Ovary (tissue), 9 donors: Measurements from ENCODE around the gene PCIF1. TPM values are rescaled to one million over a fixed set of nuclear protein-coding genes. Genes with fewer than 3 reads are reported as not detected.

Experiments used
- DNase-seq, 5 donors: peaks; one replicate each; pipeline ENCODE4 v3.0.0-alpha.2; 2019 to 2020
- H3K27ac ChIP-seq, 2 donors: fragments of 200-600 bp; one replicate each; pipeline versions ENCODE4 v1.5.1 to v1.8.0; 2019 to 2022
- H3K27me3 ChIP-seq: fragments of 200-600 bp; one replicate; pipeline ENCODE4 v1.8.0; 2022
- H3K36me3 ChIP-seq: fragments of 200-600 bp; sonication (generic); one replicate; pipeline ENCODE4 v1.5.1; 2019
- H3K4me1 ChIP-seq: one replicate; pipeline ENCODE4 v1.8.1; 2013; ENCODE audit warnings: mild to moderate bottlenecking, moderate library complexity; ENCODE audit not compliant: insufficient read depth
- H3K4me3 ChIP-seq: fragments of 200-600 bp; sonication (generic); one replicate; pipeline ENCODE4 v1.5.1; 2017
- H3K9me3 ChIP-seq, 2 donors: fragments of 200-600 bp in 1 of 2; sonication (generic) in 1 of 2; one replicate each; pipeline versions ENCODE4 v1.5.1 to v1.8.1; 2013 to 2019; ENCODE audit warnings: mild to moderate bottlenecking in 1 of 2, moderate library complexity in 1 of 2
- EP300 ChIP-seq: sonication (generic); formaldehyde crosslinking; IDR thresholded peaks from one replicate; pipeline ENCODE4 v1.6.1; 2017; ENCODE audit warnings: antibody characterized with exemption
- POLR2A ChIP-seq: fragments of 450-650 bp; IDR thresholded peaks from one replicate; pipeline ENCODE4 v1.6.1; 2017; ENCODE audit warnings: antibody characterized with exemption, mild to moderate bottlenecking, moderate library complexity
- WGBS, 3 donors: extraction: QIAGEN DNeasy Blood & Tissue Kit in 1 of 3; methylation state at CpG; one replicate each; pipeline versions ENCODE4 v1.1.5 to v1.1.7; 2013 to 2017; 5-methylcytosine and 5-hydroxymethylcytosine counted together
- intact Hi-C, 4 donors: fragments of 100-400 bp; cut with DNase I; formaldehyde crosslinking; loops; one replicate each; pipeline versions ENCODE4 v1.11.0 to v1.15.1; 2022 to 2023
- polyA plus RNA-seq, 2 donors: library from polyadenylated mRNA; stranded (reverse); fragments of 200-250 nt in 1 of 2; fragments of 350-450 nt in 1 of 2; fragmentation: Illumina TruSeq in 1 of 2; extraction: RNeasy Lipid Tissue Mini Kit (QIAGEN cat#74804) in 1 of 2; gene quantifications; one replicate each; pipeline ENCODE4 v1.2.3, GENCODE V29; 2013 to 2014
- total RNA-seq, 7 donors: library from RNA; depleted of rRNA in 2 of 7; stranded (reverse); fragments of >200 nt in 2 of 7; fragmentation: NEBNext Ultra II Directional in 3 of 7; extraction: Animal tissue kit (Norgen Biotek cat#: 25700) in 3 of 7; gene quantifications; one replicate each; pipeline versions ENCODE4 v1.1.0 to v1.2.4, GENCODE V29; 2016 to 2023
- TF ChIP-seq, protein P1 (sequence below), 3 donors: fragments of 450-650 bp in 2 of 3; fragments of 200-600 bp in 1 of 3; IDR thresholded peaks; one replicate each; pipeline versions ENCODE4 v1.5.1 to v1.8.0; 2016 to 2022; ENCODE audit warnings: antibody characterized with exemption in 3 of 3, mild to moderate bottlenecking in 1 of 3
- donor health status: DM: no; HTN: no; CAD: no; lungs with moderate emphysema.
- donor health status: DM: no; HTN: no; CAD: no.
- donor health status: Bipolar disorder and iron deficiency.
- donor health status: DM: yes; HTN: yes; CAD: no.
- donor health status: DM: no; HTN: no; CAD: no.
- donor health status: DM: yes; HTN: yes; CAD: no.

PCIF1 gene
- total and polyA plus RNA-seq, 9 donors, result 14.6 to 73.7 (median 48.2) TPM

- Histone ChIP-seq H3K4me1 (peaks cover 5% of the 10 kb centered on the region), H3K27ac (no peak overlapping the region), H3K4me3 (no peak overlapping the region), H3K36me3 (no peaks in the 10 kb centered on the region), H3K9me3 (no peaks in the 10 kb centered on the region), H3K27me3 (no peaks in the 10 kb centered on the region)
- intact Hi-C loops, result loop anchor here in 2 of 4 donors (5.0 to 10.0 kb wide), 2 partner anchors 46 to 68 kb away; no protein-coding TSS in a partner anchor
- WGBS, 3 donors, result 77 to 85% (median 81%) methylated on average over 14 of the region's 14 CpGs
- no peak for DNase-seq
- TF ChIP-seq, protein P1, sequence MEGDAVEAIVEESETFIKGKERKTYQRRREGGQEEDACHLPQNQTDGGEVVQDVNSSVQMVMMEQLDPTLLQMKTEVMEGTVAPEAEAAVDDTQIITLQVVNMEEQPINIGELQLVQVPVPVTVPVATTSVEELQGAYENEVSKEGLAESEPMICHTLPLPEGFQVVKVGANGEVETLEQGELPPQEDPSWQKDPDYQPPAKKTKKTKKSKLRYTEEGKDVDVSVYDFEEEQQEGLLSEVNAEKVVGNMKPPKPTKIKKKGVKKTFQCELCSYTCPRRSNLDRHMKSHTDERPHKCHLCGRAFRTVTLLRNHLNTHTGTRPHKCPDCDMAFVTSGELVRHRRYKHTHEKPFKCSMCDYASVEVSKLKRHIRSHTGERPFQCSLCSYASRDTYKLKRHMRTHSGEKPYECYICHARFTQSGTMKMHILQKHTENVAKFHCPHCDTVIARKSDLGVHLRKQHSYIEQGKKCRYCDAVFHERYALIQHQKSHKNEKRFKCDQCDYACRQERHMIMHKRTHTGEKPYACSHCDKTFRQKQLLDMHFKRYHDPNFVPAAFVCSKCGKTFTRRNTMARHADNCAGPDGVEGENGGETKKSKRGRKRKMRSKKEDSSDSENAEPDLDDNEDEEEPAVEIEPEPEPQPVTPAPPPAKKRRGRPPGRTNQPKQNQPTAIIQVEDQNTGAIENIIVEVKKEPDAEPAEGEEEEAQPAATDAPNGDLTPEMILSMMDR (IDR thresholded peaks at IDR 0.05), result no peak
- TF ChIP-seq POLR2A, result no peak
- no peak for TF ChIP-seq EP300
Observed at GRCh38 chr20:45896641-45897161, 37.8 kb upstream of the PCIF1 start.

GRCh38 chr20:45897289-45897688 is 37.2 kb upstream of the PCIF1 start:
- TF ChIP-seq, protein P1 (IDR thresholded peaks at IDR 0.05), result no peak
- TF ChIP-seq POLR2A (no peak), EP300 (no peak)
- 37 to 54% (median 45%) methylated on average over 2 of the region's 2 CpGs for WGBS, 3 donors
- peaks cover 5% of the 10 kb centered on the region for H3K4me1 ChIP-seq
- H3K27me3 ChIP-seq, result no peaks in the 10 kb centered on the region
- H3K4me3 ChIP-seq, result no peak overlapping the region
- H3K36me3 ChIP-seq, result no peaks in the 10 kb centered on the region
- DNase-seq, result no peak
- intact Hi-C loops, result loop anchor here in 2 of 4 donors (5.0 to 10.0 kb wide), 2 partner anchors 45 to 68 kb away; no protein-coding TSS in a partner anchor
- no peaks in the 10 kb centered on the region for H3K9me3 ChIP-seq
- H3K27ac ChIP-seq, result no peak overlapping the region

GRCh38 chr20:45897692-45898091 is 36.8 kb upstream of the PCIF1 start:
- Histone ChIP-seq H3K4me1 (peaks cover 5% of the 10 kb centered on the region), H3K4me3 (no peak overlapping the region), H3K36me3 (no peaks in the 10 kb centered on the region), H3K27me3 (no peaks in the 10 kb centered on the region), H3K9me3 (no peaks in the 10 kb centered on the region), H3K27ac (no peak overlapping the region)
- no peak for DNase-seq
- TF ChIP-seq POLR2A, result no peak
- TF ChIP-seq, protein P1 (IDR thresholded peaks at IDR 0.05), result no peak
- no peak for TF ChIP-seq EP300
- intact Hi-C loops, result loop anchor here in 2 of 4 donors (5.0 to 10.0 kb wide), 2 partner anchors 45 to 67 kb away; no protein-coding TSS in a partner anchor
- 76 to 83% (median 80%) methylated on average over 7 of the region's 7 CpGs for WGBS, 3 donors

- intact Hi-C loops, result loop anchor here in 2 of 4 donors (5.0 to 10.0 kb wide), 2 partner anchors 44 to 67 kb away; no protein-coding TSS in a partner anchor
- H3K27me3 ChIP-seq, result no peaks in the 10 kb centered on the region
- no peaks in the 10 kb centered on the region for H3K9me3 ChIP-seq
- DNase-seq, result no peak
- no peak overlapping the region for H3K27ac ChIP-seq
- H3K4me3 ChIP-seq, result no peak overlapping the region
- H3K4me1 ChIP-seq, result no peaks in the 10 kb centered on the region
- TF ChIP-seq POLR2A (no peak), EP300 (no peak)
- TF ChIP-seq, protein P1 (IDR thresholded peaks at IDR 0.05), result no peak
- WGBS, 3 donors, result 69 to 78% (median 73%) methylated on average over 12 of the region's 12 CpGs
- no peaks in the 10 kb centered on the region for H3K36me3 ChIP-seq
Observed at GRCh38 chr20:45898285-45898684, 36.2 kb upstream of the PCIF1 start.
